ENCODE results near the gene GFPT2. TPM values are rescaled to one million over a fixed set of nuclear protein-coding genes. Genes with fewer than 3 reads are reported as not detected.

The GFPT2 gene
- total and polyA plus RNA-seq, 9 of the 15 experiments (the other 6 are each of a cell fraction or from before 2014, with no cell fraction given): 0.07 to 0.14 (median 0.08) TPM; not detected in 6

DNA sequence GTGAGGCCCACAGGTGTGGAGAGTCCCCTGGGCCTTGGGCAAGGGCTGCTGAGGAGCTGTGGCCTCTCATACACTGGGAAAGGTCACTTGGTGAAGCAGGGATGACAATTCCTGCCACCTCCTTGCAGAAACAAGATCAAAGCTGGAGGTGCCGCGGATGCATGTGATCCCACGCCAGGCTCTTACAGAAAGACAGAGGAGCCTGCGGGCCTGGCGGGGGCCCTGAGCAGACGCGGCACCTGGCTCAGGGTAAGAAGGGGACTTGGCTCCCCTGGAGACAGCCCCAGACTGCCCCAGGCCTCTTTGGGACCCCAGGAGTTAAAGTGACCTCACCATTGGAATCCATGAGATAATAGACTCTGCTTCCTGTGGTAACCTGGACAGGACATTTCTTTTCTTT, 4.8 kb downstream of the GFPT2 start:
- H2AFZ ChIP-seq (ENCODE audit: low read depth, low read length): no peak overlapping the region
- WGBS (ENCODE audit: insufficient coverage, low coverage, missing lambda C conversion rate): 17% methylated on average over 7 of the region's 7 CpGs
- peaks cover 36 to 88% of the 10 kb centered on the region in 2 experiments; a peak in 4 of 5 replicates for H3K27me3 ChIP-seq (ENCODE audit: control insufficient read depth in 2 of 2, insufficient read depth in 2 of 2, low read length in 2 of 2)
- BruUV-seq (replicated peaks): no TSS peak
- no peak overlapping the region; a peak in 1 of 4 replicates for H3K9ac ChIP-seq (ENCODE audit: insufficient read depth in 1 of 2, low read depth in 2 of 2, low read length in 2 of 2)
- H3K4me3 ChIP-seq: no peak overlapping the region
- no peak overlapping the region for H3K27ac ChIP-seq (ENCODE audit: extremely low read depth, low read depth, low read length)
- H3K9me1 ChIP-seq (ENCODE audit: control insufficient read depth, insufficient read depth, low read length): no peaks in the 10 kb centered on the region
- ATAC-seq: no peak
- no peaks in the 10 kb centered on the region for H3K79me2 ChIP-seq (ENCODE audit: control insufficient read depth, insufficient read depth, low read length)
- FAIRE-seq: no peak
- in situ Hi-C loops (cut with MboI): no loop called here
- no peaks in the 10 kb centered on the region for H3K9me3 ChIP-seq (replicated peaks; ENCODE audit: control insufficient read depth, insufficient read depth, low read depth, low read length)
- POLR2A ChIA-PET: interaction anchor here (0.7 kb wide), 1 partner anchor 196 kb away, joined by 3 read pairs; no protein-coding TSS in a partner anchor
- no peak for DNase-seq (ENCODE audit: extremely low read depth in 1 of 4, low spot score in 3 of 4)
- intact Hi-C loops (cut with micrococcal nuclease): no loop called here
- TF ChIP-seq RBM39 (optimal IDR thresholded peaks at IDR 0.05; ENCODE audit: low read depth, low read length) (no peak), SIN3A (IDR thresholded peaks at IDR 0.05; ENCODE audit: borderline replicate concordance in 2 of 2, control insufficient read depth in 1 of 2, low read depth in 2 of 2, low read length in 2 of 2) (no peak), BCOR (IDR thresholded peaks at IDR 0.05) (no peak)
- TF ChIP-seq, protein P1, sequence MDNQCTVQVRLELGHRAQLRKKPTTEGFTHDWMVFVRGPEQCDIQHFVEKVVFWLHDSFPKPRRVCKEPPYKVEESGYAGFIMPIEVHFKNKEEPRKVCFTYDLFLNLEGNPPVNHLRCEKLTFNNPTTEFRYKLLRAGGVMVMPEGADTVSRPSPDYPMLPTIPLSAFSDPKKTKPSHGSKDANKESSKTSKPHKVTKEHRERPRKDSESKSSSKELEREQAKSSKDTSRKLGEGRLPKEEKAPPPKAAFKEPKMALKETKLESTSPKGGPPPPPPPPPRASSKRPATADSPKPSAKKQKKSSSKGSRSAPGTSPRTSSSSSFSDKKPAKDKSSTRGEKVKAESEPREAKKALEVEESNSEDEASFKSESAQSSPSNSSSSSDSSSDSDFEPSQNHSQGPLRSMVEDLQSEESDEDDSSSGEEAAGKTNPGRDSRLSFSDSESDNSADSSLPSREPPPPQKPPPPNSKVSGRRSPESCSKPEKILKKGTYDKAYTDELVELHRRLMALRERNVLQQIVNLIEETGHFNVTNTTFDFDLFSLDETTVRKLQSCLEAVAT (IDR thresholded peaks at IDR 0.05): no peak
- no peak overlapping the region for H3K4me2 ChIP-seq (ENCODE audit: insufficient read depth, low read length)
- CTCF ChIA-PET (ENCODE audit: low intra/inter-chr PET ratio): no interaction called here
- no peaks in the 10 kb centered on the region for H3K36me3 ChIP-seq (ENCODE audit: control insufficient read depth, insufficient read depth, low read length)
- H3K4me1 ChIP-seq (replicated peaks in 1 of 2; ENCODE audit: control insufficient read depth in 2 of 2, insufficient read depth in 2 of 2, low read length in 2 of 2): peaks cover 0 to 16% of the 10 kb centered on the region in 2 experiments; a peak in 2 of 5 replicates
- peaks cover 10% of the 10 kb centered on the region; the same call in 1 of the 2 replicates for H4K20me1 ChIP-seq (replicated peaks; ENCODE audit: control insufficient read depth, insufficient read depth, low read length)

Measured in K562 (cell line).